ENCODE data around the gene SLX4IP. TPM values are rescaled to one million over a fixed set of nuclear protein-coding genes. Genes with fewer than 3 reads are reported as not detected.

Gene SLX4IP
- total and polyA plus RNA-seq, 2 of the 13 experiments (the other 11 are each of a cell fraction or from before 2014, with no cell fraction given) = 3.6 to 7.3 TPM

DNA sequence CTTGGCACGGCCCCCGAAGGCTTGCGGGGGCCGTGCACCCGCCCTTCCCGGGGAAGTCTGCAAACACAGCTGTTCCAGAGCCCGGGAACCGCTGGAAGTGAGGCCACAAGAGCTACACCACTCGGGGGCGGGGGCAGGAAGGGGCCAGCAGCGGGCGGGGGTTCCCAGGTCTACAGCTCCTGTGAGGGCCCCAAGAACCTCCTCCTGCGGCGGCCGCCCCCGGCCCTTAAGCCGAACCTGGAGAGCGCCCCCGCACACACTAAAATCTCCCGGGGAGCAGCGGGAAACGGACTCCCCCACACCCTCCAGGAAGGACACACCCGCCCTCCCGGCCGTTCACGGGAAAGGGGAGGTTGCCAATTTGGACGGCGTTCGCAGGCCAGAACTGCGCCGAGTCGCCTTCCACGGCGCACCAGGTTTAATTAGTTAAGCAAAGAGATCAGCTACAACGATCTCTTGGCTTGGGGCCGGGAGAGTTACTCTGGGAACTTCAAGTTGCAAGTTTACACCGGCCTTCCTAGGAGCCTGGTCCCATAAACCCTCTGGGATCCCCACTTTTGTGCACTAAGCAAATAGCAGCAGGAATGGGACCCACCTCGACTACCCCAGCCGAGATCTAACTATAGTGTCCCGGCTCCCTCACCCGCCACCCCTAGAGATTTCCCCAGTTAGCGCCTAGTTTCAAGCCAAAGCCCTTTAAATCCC lies 237.0 kb downstream of the SLX4IP start (continued):
- TF ChIP-seq, protein P1, sequence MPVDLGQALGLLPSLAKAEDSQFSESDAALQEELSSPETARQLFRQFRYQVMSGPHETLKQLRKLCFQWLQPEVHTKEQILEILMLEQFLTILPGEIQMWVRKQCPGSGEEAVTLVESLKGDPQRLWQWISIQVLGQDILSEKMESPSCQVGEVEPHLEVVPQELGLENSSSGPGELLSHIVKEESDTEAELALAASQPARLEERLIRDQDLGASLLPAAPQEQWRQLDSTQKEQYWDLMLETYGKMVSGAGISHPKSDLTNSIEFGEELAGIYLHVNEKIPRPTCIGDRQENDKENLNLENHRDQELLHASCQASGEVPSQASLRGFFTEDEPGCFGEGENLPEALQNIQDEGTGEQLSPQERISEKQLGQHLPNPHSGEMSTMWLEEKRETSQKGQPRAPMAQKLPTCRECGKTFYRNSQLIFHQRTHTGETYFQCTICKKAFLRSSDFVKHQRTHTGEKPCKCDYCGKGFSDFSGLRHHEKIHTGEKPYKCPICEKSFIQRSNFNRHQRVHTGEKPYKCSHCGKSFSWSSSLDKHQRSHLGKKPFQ (CRISPR knock-in tag; IDR thresholded peaks at IDR 0.05; ENCODE audit: insufficient replicate concordance) = peak; percentile 79
- TF ChIP-seq ZFP37 (CRISPR knock-in tag; IDR thresholded peaks at IDR 0.05; ENCODE audit: borderline replicate concordance) = no peak
- TF ChIP-seq ZNF451 (CRISPR knock-in tag; IDR thresholded peaks at IDR 0.05) = no peak
- TF ChIP-seq RCOR2 (CRISPR knock-in tag; IDR thresholded peaks at IDR 0.05) = no peak
- no peak for TF ChIP-seq CENPX (CRISPR knock-in tag; IDR thresholded peaks at IDR 0.05)
- TF ChIP-seq, protein P2, sequence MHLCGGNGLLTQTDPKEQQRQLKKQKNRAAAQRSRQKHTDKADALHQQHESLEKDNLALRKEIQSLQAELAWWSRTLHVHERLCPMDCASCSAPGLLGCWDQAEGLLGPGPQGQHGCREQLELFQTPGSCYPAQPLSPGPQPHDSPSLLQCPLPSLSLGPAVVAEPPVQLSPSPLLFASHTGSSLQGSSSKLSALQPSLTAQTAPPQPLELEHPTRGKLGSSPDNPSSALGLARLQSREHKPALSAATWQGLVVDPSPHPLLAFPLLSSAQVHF (CRISPR knock-in tag; IDR thresholded peaks at IDR 0.05) = no peak
- TF ChIP-seq, protein P3, sequence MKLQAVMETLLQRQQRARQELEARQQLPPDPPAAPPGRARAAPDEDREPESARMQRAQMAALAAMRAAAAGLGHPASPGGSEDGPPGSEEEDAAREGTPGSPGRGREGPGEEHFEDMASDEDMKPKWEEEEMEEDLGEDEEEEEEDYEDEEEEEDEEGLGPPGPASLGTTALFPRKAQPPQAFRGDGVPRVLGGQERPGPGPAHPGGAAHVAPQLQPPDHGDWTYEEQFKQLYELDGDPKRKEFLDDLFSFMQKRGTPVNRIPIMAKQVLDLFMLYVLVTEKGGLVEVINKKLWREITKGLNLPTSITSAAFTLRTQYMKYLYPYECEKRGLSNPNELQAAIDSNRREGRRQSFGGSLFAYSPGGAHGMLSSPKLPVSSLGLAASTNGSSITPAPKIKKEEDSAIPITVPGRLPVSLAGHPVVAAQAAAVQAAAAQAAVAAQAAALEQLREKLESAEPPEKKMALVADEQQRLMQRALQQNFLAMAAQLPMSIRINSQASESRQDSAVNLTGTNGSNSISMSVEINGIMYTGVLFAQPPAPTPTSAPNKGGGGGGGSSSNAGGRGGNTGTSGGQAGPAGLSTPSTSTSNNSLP (IDR thresholded peaks at IDR 0.05; ENCODE audit: low read depth, low read length) = no peak
- peak; percentile 7; the same call in 1 of the 2 replicates for TF ChIP-seq ZNF615 (CRISPR knock-in tag; IDR thresholded peaks at IDR 0.05; ENCODE audit: borderline replicate concordance)
- TF ChIP-seq SMAD3 (CRISPR knock-in tag; IDR thresholded peaks at IDR 0.05) = no peak
- TF ChIP-seq CREM (IDR thresholded peaks at IDR 0.05) = no peak
- no peak for TF ChIP-seq CREM (CRISPR knock-in tag; IDR thresholded peaks at IDR 0.05)
- TF ChIP-seq POGZ (CRISPR knock-in tag; IDR thresholded peaks at IDR 0.05) = no peak
- TF ChIP-seq RELA (CRISPR knock-in tag; IDR thresholded peaks at IDR 0.05) = no peak
- no peak for TF ChIP-seq KDM5A (IDR thresholded peaks at IDR 0.05; ENCODE audit: borderline replicate concordance, low read length)
- no peak for TF ChIP-seq PCBP2 (optimal IDR thresholded peaks at IDR 0.05; ENCODE audit: low read depth, low read length, poor library complexity, severe bottlenecking)
- no peak for TF ChIP-seq ZNF501 (CRISPR knock-in tag; IDR thresholded peaks at IDR 0.05)
- TF ChIP-seq TARDBP (CRISPR knock-in tag; IDR thresholded peaks at IDR 0.05) = no peak; the same call in 1 of the 2 replicates
- TF ChIP-seq ZNF260 (CRISPR knock-in tag; IDR thresholded peaks at IDR 0.05; ENCODE audit: borderline replicate concordance, low read depth) = no peak
- TF ChIP-seq MIER3 (CRISPR knock-in tag; IDR thresholded peaks at IDR 0.05; ENCODE audit: borderline replicate concordance) = no peak
- no peak; the same call in 1 of the 2 replicates for TF ChIP-seq ZNF546 (CRISPR knock-in tag; conservative IDR thresholded peaks at IDR 0.05)
